Fibroblast of the aortic adventitia (primary cell): ENCODE measurements around the gene DPF3. TPM values are rescaled to one million over a fixed set of nuclear protein-coding genes. Genes with fewer than 3 reads are reported as not detected.

Experiments used
- DNase-seq: peaks from one replicate; pipeline ENCODE4 v3.0.0-alpha.2; 2010; ENCODE audit warnings: low read depth
- H3K4me3 ChIP-seq: 2 replicates; pipeline ENCODE4 v1.5.1; 2011; ENCODE audit warnings: low read depth, mild to moderate bottlenecking, control low read depth, low read length, moderate library complexity
- total RNA-seq: library from RNA; depleted of rRNA; stranded (reverse); fragments of >200 nt; gene quantifications from 2 replicates; pipeline ENCODE4 v1.2.3, GENCODE V29; 2012; ENCODE audit warnings: low replicate concordance
- TF ChIP-seq, protein P1 (sequence below): IDR thresholded peaks from 2 replicates; pipeline ENCODE4 v1.5.1; 2011; ENCODE audit warnings: mild to moderate bottlenecking, low read length, control low read depth, inconsistent platforms; ENCODE audit not compliant: insufficient read depth

The DPF3 gene
- total RNA-seq, 1 donor: 16.3 TPM

DNA sequence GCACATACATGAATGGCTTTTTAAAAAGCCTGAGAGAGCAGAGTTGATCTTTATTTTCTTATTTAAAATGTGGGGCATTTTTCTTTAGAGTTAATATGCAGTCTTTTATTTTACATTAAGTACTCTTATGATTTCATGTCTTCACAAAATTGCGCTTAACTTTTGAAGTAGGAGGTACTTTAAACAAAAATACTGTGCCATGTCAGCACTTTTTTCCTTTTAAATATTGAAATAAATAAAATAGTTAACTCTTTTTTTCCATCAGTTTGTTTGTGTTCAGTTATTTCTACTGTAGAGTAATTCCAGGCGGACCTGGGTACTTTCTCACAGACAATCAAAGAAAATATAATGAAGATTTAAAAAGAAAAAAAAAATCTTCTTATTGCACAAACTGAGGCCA, 231.7 kb downstream of the DPF3 start:
- no peak for DNase-seq
- TF ChIP-seq, protein P1, sequence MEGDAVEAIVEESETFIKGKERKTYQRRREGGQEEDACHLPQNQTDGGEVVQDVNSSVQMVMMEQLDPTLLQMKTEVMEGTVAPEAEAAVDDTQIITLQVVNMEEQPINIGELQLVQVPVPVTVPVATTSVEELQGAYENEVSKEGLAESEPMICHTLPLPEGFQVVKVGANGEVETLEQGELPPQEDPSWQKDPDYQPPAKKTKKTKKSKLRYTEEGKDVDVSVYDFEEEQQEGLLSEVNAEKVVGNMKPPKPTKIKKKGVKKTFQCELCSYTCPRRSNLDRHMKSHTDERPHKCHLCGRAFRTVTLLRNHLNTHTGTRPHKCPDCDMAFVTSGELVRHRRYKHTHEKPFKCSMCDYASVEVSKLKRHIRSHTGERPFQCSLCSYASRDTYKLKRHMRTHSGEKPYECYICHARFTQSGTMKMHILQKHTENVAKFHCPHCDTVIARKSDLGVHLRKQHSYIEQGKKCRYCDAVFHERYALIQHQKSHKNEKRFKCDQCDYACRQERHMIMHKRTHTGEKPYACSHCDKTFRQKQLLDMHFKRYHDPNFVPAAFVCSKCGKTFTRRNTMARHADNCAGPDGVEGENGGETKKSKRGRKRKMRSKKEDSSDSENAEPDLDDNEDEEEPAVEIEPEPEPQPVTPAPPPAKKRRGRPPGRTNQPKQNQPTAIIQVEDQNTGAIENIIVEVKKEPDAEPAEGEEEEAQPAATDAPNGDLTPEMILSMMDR: no peak
- no peak overlapping the region for H3K4me3 ChIP-seq

DNA sequence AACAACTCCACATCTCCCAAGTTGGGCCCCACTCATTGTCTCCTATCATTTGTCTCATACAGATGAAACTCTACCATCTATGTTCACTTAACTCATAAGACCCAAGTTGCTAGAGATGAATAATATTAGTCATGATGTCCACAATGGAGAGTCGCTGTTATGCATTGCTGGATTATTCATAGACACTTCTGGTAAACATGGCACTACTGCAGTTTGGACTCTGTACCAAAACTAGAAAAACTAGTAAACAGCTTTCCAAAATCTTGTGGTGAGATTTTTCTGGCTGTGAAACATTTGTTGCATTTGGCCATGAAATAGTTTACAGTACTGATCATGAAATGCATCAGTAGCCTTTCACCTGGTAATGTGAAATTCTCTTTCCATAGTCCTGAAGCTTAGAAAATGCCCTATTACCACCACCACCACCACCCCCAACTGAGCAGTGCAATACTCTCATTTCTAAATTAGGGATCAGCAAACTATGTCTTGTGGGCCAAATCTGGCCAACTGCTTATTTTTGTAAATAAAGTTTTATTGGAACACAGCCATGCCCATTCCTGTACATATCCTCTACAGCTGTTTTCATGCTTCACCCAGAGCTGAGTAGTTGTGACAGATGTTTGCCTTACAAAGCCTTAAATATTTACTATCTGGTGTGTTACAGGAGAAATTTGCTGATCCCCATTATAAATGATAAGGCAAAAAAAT, 236.5 kb downstream of the DPF3 start:
- DNase-seq: no peak
- TF ChIP-seq, protein P1: no peak
- H3K4me3 ChIP-seq: no peak overlapping the region

DNA sequence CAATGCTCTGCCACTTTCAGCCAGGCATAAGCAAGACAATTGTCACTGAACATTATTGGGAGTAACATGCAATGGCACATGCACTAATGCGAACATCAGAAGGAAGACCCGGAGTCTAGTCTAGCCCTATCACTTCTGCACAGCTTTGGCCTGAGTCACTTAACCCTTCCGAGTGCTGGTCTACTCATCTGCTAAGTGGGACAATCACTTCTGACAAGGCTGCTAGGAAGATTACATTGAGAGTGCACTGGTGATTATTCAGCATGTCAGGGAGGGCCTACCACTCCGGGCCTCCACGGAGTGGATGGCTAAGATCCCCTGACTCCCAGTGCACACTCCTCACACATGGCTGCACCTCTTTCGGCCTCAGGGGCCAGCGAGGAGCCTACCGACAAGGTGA, 240.9 kb downstream of the DPF3 start:
- no peak overlapping the region for H3K4me3 ChIP-seq
- TF ChIP-seq, protein P1: no peak
- no peak for DNase-seq

DNA sequence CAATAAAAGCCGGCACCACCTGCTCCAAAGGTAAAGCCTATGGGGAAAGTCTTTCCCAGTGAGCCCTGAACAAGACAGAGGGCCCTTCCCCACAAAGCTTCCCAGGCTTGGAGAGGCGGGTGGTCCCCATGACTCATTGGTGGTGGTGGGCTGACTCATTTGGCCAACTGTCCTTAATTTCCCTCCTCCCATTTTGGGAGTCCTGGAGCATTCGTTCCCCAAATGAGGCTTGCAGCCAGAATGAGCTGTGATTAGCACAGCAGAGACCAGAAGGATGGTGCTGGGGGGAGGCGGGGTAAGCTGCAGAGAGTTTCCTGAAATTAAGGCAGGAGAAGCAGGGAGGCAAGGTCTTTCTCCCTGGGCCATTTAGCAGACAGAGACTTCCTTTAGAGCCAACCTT, 241.7 kb downstream of the DPF3 start:
- DNase-seq: no peak

DNA sequence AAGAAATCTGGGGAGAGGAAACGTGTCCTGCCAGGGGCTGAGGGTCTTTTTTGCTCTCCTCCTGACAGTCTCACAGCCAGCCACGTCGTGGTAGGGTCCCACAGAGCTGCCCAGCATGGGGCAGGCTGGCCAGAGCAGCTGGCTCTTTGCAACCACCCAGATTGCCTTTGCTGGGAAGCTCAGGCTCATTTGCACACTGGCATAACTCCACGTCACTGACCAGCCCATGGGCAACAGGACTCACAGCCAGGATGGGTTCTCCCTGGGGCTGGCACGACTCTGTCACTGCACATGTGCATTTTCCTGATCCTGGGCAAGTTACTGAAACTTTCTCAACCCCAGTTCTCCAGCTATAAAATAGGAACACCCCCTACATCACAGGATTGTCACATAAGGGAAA, 242.2 kb downstream of the DPF3 start:
- TF ChIP-seq, protein P1: no peak
- H3K4me3 ChIP-seq: no peak overlapping the region
- DNase-seq: no peak

More for the DNA sequence above, 241.7 kb downstream of the DPF3 start:
- TF ChIP-seq, protein P1: no peak
- no peak overlapping the region for H3K4me3 ChIP-seq

DNA sequence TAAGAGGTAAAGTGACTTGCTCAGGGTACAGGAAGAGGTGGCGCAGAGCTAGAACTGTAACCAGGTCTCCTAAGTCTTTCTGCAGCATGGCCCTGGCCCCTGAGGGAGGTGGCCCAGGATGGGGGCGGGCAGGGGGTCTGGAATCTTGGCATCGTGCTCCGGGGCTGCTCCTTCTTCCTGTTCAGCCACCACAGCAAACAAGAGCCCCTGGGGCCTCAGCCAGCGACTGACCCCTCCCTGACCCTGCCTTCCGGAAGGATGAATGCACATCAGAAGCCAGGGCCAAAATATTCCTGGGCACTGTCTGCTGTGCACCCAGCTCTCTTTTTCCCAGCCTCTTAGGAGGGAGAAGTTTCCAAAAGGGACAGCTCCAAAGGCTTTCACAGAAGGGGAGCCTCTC, 242.8 kb downstream of the DPF3 start:
- TF ChIP-seq, protein P1: no peak

More for the DNA sequence above, 242.8 kb downstream of the DPF3 start:
- DNase-seq: peak; percentile 43
- no peak overlapping the region for H3K4me3 ChIP-seq
